ENCODE results near the gene ACSM4.
"Not testable (repeated sequence)": the region's sequence is repeated elsewhere in the genome, so short reads cannot be mapped to it uniquely, and the experiment has no call there.

The ACSM4 gene

GRCh38 chr12:7303772-7304171, at the start of gene ACSM4:
TSS of gene ACSM4 (plus strand) at chr12:7304072. CDS start at chr12:7304332, 260 bp downstream.
- Mint-ChIP-seq H3K27me3 (ENCODE audit: low read depth) (peaks cover 4% of the 10 kb centered on the region), H3K36me3 (ENCODE audit: low read depth) (no peaks in the 10 kb centered on the region), H3K4me1 (ENCODE audit: low read depth) (no peaks in the 10 kb centered on the region), H3K9me3 (no peaks in the 10 kb centered on the region), H3K4me3 (no peak within 1 kb of the TSS), H3K27ac (no peak within 1 kb of the TSS)

GRCh38 chr12:7259060-7259459, 44.8 kb upstream of the ACSM4 start:
- H3K9me3 Mint-ChIP-seq, result no peaks in the 10 kb centered on the region
- H3K4me3 Mint-ChIP-seq, result no peak overlapping the region
- peaks cover 4% of the 10 kb centered on the region for H3K27me3 Mint-ChIP-seq (ENCODE audit: low read depth)
- H3K4me1 Mint-ChIP-seq (ENCODE audit: low read depth), result no peaks in the 10 kb centered on the region
- H3K27ac Mint-ChIP-seq, result no peak overlapping the region
- H3K36me3 Mint-ChIP-seq (ENCODE audit: low read depth), result no peaks in the 10 kb centered on the region

GRCh38 chr12:7264538-7264937, 39.3 kb upstream of the ACSM4 start:
- peaks cover 5% of the 10 kb centered on the region for H3K27me3 Mint-ChIP-seq (ENCODE audit: low read depth)
- H3K27ac Mint-ChIP-seq, result no peak overlapping the region

GRCh38 chr12:7265251-7265650, 38.6 kb upstream of the ACSM4 start:
- H3K36me3 Mint-ChIP-seq (ENCODE audit: low read depth), result no peaks in the 10 kb centered on the region
- H3K4me3 Mint-ChIP-seq, result no peak overlapping the region
- H3K27me3 Mint-ChIP-seq (ENCODE audit: low read depth), result peaks cover 6% of the 10 kb centered on the region
- H3K4me1 Mint-ChIP-seq (ENCODE audit: low read depth), result no peaks in the 10 kb centered on the region
- H3K27ac Mint-ChIP-seq, result no peak overlapping the region
- H3K9me3 Mint-ChIP-seq, result no peaks in the 10 kb centered on the region

More at GRCh38 chr12:7264538-7264937, 39.3 kb upstream of the ACSM4 start:
- no peaks in the 10 kb centered on the region for H3K9me3 Mint-ChIP-seq
- H3K4me3 Mint-ChIP-seq, result no peak overlapping the region
- H3K4me1 Mint-ChIP-seq (ENCODE audit: low read depth), result no peaks in the 10 kb centered on the region
- no peaks in the 10 kb centered on the region for H3K36me3 Mint-ChIP-seq (ENCODE audit: low read depth)

GRCh38 chr12:7269273-7269672, 34.6 kb upstream of the ACSM4 start:
- Mint-ChIP-seq H3K9me3 (no peaks in the 10 kb centered on the region), H3K27ac (no peak overlapping the region), H3K36me3 (ENCODE audit: low read depth) (no peaks in the 10 kb centered on the region), H3K4me3 (no peak overlapping the region), H3K4me1 (ENCODE audit: low read depth) (no peaks in the 10 kb centered on the region), H3K27me3 (ENCODE audit: low read depth) (peaks cover 6% of the 10 kb centered on the region)

DNA sequence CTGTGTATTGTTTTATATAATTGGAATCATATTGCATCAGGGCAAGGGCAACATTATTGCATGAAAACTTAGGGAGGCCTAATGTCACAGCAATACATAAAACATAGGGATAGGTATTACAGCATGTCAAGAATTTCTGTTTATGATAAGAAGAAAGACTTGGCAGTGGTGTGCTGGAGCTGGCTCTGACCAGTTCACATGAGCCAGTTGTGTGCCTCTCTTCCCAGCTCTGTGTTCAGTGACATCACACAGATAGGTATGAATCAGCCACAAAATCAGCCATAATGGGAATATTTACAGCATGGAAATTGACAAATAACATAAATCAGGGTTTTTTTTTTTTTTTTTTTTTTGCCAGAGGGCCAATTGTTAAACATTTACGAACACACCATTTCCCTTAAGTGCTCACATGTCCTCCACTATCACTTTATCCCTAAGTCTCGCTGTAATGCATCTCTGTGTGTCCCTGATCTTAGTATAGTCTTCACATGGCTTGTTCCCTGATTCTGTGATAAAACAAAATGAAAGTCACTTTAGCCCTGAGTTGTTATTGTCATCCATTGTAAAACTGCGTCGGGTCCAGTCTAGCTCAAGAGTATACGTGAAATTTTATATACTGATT, 31.9 kb upstream of the ACSM4 start:
- H3K4me1 Mint-ChIP-seq (ENCODE audit: low read depth), result no peaks in the 10 kb centered on the region
- peaks cover 20% of the 10 kb centered on the region for H3K27me3 Mint-ChIP-seq (ENCODE audit: low read depth)
- no peaks in the 10 kb centered on the region for H3K9me3 Mint-ChIP-seq
- H3K27ac Mint-ChIP-seq, result no peak overlapping the region
- no peaks in the 10 kb centered on the region for H3K36me3 Mint-ChIP-seq (ENCODE audit: low read depth)
- no peak overlapping the region for H3K4me3 Mint-ChIP-seq

- not testable (repeated sequence) for H3K9me3 Mint-ChIP-seq; H3K4me3 Mint-ChIP-seq; H3K27ac Mint-ChIP-seq; H3K4me1 Mint-ChIP-seq (ENCODE audit: low read depth); H3K36me3 Mint-ChIP-seq (ENCODE audit: low read depth)
- H3K27me3 Mint-ChIP-seq (ENCODE audit: low read depth), result peaks cover 29% of the 10 kb centered on the region
Measured at GRCh38 chr12:7275482-7275881, 28.4 kb upstream of the ACSM4 start.

GRCh38 chr12:7282844-7283243, 21.0 kb upstream of the ACSM4 start:
- Mint-ChIP-seq H3K27me3 (ENCODE audit: low read depth) (peaks cover 12% of the 10 kb centered on the region), H3K27ac (no peak overlapping the region), H3K36me3 (ENCODE audit: low read depth) (no peaks in the 10 kb centered on the region), H3K4me3 (no peak overlapping the region), H3K4me1 (ENCODE audit: low read depth) (no peaks in the 10 kb centered on the region), H3K9me3 (peaks cover 13% of the 10 kb centered on the region)

DNA sequence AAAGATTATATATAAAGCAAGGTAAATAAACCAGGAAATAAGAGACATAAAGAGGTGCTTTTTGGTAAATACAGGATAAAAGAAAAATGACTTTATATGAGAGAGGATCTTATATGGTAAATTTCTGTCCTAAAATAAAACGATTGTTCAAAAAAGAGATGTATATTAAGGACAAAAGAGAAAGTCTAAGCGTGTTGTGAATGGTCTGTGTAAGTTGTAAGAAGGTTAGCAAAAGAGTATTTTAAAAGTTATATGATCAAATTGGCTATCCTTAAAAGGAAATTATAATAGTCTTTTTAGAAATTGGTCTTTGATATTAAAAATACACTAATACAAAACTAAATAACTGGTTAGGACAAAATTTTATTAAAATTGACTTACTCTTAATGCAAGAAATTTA, 14.1 kb upstream of the ACSM4 start:
- Mint-ChIP-seq H3K27ac (no peak overlapping the region), H3K36me3 (ENCODE audit: low read depth) (no peaks in the 10 kb centered on the region), H3K9me3 (peaks cover 21% of the 10 kb centered on the region), H3K4me3 (no peak overlapping the region), H3K4me1 (ENCODE audit: low read depth) (no peaks in the 10 kb centered on the region), H3K27me3 (ENCODE audit: low read depth) (peaks cover 6% of the 10 kb centered on the region)

GRCh38 chr12:7290588-7290987, 13.3 kb upstream of the ACSM4 start:
- not testable (repeated sequence) for H3K36me3 Mint-ChIP-seq (ENCODE audit: low read depth); H3K4me1 Mint-ChIP-seq (ENCODE audit: low read depth); H3K4me3 Mint-ChIP-seq; H3K27ac Mint-ChIP-seq; H3K27me3 Mint-ChIP-seq (ENCODE audit: low read depth)
- peaks cover 19% of the 10 kb centered on the region for H3K9me3 Mint-ChIP-seq

- Mint-ChIP-seq H3K27ac (no peak overlapping the region), H3K36me3 (ENCODE audit: low read depth) (no peaks in the 10 kb centered on the region), H3K27me3 (ENCODE audit: low read depth) (peaks cover 6% of the 10 kb centered on the region), H3K4me1 (ENCODE audit: low read depth) (no peaks in the 10 kb centered on the region), H3K4me3 (no peak overlapping the region), H3K9me3 (peaks cover 8% of the 10 kb centered on the region)
Measured at GRCh38 chr12:7292300-7292699, 11.6 kb upstream of the ACSM4 start.

DNA sequence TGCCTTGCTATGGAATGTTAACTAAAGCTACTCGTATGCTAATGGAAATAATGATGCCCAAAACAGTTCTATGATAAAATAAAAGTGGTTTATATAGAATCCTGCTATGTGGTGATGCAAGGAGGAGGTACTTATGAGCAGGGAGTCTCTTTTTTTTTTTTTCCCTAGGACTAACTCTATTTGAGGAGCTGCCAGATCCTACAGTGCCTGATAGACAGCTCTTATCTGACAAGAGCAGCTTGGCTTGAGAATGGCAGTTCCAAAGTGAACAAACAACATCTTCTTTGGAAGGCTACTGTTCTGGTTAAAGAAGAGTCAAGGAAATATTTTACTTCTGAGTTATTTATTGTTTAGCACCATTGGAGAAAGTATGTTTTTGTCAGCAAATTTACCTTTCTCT, 10.2 kb upstream of the ACSM4 start:
- H3K4me3 Mint-ChIP-seq, result no peak overlapping the region
- no peak overlapping the region for H3K27ac Mint-ChIP-seq
- peaks cover 6% of the 10 kb centered on the region for H3K27me3 Mint-ChIP-seq (ENCODE audit: low read depth)
- H3K9me3 Mint-ChIP-seq, result peaks cover 8% of the 10 kb centered on the region
- no peaks in the 10 kb centered on the region for H3K4me1 Mint-ChIP-seq (ENCODE audit: low read depth)
- H3K36me3 Mint-ChIP-seq (ENCODE audit: low read depth), result no peaks in the 10 kb centered on the region

DNA sequence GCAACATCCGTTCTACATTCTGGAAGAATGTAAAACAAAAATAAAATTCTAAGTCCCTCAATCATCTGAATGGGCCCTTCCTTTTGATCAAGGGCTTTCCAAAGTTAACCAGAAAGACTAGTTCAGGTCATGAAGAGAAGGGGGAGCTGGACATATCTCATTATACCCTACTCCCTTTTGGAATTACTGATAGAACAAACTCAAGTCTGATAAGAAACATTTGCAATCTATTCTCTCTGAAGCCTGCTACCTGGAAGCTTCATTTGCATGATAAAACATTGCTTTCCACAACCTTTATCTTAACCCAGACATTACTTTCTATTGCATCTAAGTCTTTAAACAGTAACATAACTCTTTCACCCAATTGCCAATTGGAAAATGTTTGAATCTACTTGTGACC, 8.3 kb upstream of the ACSM4 start:
- H3K36me3 Mint-ChIP-seq (ENCODE audit: low read depth), result no peaks in the 10 kb centered on the region
- H3K9me3 Mint-ChIP-seq, result peaks cover 2% of the 10 kb centered on the region
- H3K27me3 Mint-ChIP-seq (ENCODE audit: low read depth), result peaks cover 6% of the 10 kb centered on the region
- H3K4me1 Mint-ChIP-seq (ENCODE audit: low read depth), result no peaks in the 10 kb centered on the region
- H3K27ac Mint-ChIP-seq, result no peak overlapping the region
- no peak overlapping the region for H3K4me3 Mint-ChIP-seq

DNA sequence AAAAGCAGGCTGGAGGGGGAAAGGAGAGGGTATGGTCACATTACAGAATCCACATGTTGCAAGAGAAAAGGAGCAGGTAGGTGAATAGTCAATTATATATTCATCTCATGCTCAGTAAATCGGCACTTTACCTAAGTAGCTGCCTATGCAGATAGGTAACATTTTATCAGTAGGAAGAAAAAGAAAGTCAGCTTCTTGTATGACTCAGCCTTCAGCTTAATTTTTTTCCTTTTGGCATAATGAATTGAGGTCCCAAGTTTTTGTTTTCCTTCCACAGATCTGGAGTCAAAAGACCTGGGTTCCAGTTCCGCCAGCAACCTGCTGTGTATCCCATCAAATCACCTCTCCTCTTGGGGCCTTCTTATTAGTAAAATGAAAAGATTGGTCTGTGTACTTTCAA, 6.0 kb upstream of the ACSM4 start:
- Mint-ChIP-seq H3K9me3 (no peaks in the 10 kb centered on the region), H3K4me3 (no peak overlapping the region), H3K4me1 (ENCODE audit: low read depth) (no peaks in the 10 kb centered on the region), H3K27ac (no peak overlapping the region), H3K36me3 (ENCODE audit: low read depth) (no peaks in the 10 kb centered on the region), H3K27me3 (ENCODE audit: low read depth) (peaks cover 10% of the 10 kb centered on the region)

GRCh38 chr12:7302266-7302986, 1.4 kb upstream of the ACSM4 start:
- Mint-ChIP-seq H3K4me1 (ENCODE audit: low read depth) (no peaks in the 10 kb centered on the region), H3K9me3 (no peaks in the 10 kb centered on the region), H3K4me3 (no peak overlapping the region), H3K27ac (no peak overlapping the region), H3K36me3 (ENCODE audit: low read depth) (no peaks in the 10 kb centered on the region), H3K27me3 (ENCODE audit: low read depth) (peaks cover 4% of the 10 kb centered on the region)

All from T-helper 1 cell treated with Interleukin-12 subunit alpha and Interleukin-12 subunit beta and Interleukin-4 antibody, amounts not matched to agents 30 μg/mL and 1 μg/mL, for 36 hours (primary cell).